NCI-H128 (cell line): ENCODE data around the gene CRABP1.
A peak's percentile ranks its signal among the peaks of the same experiment; 100 is the strongest.

Experiments used
- DNase-seq: peaks from one replicate; lab custom pipeline; 2025; ENCODE audit not compliant: unreplicated experiment; lab: John Stamatoyannopoulos, UW

CRABP1 gene

DNA sequence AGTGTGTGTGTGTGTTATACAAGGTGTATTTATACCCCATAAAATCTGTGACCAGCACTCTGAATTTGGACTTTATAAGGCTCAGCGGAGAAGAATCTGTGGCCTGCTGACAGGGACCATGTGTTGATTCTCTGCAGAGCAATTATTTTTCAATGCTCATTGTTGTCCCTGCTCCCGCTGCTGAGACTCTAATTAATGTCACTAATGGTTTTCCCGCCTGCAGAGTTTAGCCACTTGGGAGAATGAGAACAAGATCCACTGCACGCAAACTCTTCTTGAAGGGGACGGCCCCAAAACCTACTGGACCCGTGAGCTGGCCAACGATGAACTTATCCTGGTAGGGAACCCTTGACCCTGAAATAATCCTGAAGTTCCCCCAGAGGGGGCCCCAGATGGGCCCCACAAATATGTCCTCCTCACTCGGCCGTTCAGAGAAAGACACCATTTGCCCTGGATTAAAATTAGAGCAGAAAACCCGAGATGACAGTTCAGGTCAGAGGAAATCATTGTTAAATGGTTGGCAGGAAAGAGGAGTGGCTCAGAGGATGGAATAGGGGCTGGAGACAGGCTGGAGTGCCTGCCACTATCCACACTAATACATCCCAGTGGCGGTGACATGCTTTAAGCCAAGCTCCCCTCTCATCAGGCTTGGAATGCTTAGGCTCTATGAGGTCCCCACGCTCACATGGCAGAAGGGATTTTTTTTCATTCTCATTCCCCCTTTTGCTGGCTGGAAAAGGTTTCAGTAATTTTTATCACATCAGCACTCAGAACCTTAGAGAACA lies 3.3 kb downstream of the CRABP1 start:
- DNase-seq = no peak

DNA sequence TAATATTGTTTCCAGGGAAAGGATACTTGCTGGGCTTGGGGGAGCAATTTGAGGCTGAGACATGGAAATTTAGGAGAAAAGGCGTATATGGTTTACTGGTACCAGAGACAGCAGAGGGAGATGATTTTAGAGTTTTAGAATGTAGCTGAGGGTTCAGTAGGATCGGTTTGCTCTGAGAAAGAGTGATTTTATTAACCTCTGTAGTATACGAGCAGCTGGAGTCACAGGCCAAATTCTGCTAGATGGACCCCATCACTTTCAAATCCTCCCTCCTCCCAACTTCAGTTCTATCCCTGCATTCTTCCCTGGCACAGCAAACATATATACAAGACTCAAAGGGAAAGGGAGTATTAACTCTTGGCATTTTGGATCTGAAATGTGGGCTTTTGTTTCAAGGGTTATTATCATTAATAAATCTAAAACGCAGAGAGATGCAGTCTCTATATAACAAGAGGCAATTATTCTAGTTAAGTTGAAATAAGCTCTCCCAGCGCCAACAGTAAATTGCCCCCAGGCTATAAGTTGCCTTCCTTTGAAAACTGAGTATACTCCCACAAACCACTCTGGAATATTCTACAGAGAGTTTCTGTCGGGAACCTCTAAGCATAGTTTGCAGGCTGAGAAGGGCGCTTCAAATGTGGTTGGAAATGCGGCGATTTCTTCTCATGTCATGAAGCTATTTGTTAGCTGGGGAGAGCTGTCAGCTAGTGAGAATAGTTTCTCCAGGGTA lies 5.4 kb downstream of the CRABP1 start:
- no peak for DNase-seq

DNA sequence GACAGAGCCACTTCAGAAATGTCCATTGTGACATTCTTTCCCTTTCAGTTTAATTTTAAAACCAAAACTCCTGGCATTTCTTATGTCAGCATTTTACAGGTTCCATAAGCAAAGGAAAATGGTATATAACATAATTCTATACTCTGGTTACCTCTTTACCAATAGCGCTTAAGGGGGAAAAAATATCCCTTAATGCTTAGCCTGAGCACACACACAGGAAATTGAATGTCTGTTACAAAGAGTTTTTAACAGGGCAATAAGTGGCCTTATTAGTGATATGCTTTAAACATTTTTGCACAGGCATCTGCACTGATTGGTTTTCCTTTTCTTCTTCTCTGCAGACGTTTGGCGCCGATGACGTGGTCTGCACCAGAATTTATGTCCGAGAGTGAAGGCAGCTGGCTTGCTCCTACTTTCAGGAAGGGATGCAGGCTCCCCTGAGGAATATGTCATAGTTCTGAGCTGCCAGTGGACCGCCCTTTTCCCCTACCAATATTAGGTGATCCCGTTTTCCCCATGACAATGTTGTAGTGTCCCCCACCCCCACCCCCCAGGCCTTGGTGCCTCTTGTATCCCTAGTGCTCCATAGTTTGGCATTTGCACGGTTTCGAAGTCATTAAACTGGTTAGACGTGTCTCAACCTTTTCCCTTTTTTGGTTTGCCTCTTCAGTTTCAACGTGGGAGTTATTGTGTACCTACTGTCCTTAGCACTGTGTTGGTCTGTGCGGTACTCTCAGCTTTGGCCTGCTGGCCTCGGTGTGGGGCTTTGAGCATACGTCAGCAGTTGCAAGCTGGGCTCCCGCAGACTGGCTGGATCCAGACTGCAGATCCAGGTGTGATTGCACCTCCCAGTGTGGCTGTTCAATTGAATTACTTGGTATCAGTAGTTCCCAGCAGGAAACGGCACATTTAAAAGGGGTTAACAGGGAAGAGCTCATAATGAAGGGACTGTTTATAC lies 7.7 kb downstream of the CRABP1 start:
- no peak for DNase-seq

DNA sequence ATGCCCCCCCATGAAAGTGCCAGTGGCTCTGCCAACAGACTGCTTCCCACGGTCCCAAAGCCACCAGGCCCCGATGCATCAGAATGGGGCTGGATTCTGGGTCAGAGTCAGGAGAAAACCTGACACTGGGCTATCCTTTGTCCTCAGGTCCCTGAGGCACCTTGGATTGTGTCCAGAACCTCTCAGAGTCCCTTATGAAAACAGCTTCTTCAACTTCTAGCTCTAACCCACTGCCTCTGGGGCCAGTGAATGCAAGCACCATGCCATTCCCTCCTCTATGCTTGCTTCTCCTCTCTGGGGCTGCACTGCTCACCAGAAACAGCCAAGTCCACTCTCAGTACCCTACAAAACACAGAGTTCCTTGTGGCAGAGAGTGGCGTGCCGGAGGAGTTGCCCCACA lies 9.9 kb downstream of the CRABP1 start:
- DNase-seq = no peak

DNA sequence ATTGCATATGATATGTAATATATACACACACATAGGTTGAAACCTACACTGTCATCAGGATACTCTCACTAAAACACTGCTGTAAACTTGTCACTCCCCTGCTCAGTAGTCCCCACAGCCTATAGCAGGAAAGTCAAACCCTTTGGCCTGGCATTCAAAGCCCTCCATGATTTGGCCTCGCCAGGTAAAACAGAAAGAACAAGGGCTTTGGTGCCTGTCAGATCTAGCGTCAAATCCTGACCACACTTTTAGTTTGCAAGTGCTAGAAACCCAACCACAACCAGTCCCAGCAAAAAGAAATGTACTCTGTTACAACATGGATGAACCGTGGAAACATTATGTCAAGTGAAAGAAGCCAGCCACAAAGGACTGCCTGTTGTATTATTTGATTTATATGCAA lies 11.4 kb downstream of the CRABP1 start:
- DNase-seq = no peak

DNA sequence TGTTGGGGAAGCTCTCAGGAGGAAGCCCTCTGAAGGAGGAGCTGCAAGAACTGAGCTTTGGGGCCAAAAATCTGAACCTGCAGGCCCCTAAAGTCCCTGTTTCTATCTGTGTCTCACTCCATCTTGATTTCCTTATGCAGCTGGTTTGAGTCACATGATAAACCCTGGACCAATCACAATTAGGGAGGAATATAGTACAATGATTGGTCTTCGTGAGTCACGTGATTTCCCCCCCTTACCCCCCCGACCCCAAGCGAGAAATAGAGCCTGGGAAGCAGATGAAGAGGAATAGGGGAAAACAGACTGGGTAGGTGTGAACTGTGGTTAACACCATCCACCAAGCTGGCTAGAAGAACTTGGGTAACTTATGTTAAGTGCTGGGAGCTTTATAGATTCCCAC lies 12.9 kb downstream of the CRABP1 start:
- DNase-seq = no peak

DNA sequence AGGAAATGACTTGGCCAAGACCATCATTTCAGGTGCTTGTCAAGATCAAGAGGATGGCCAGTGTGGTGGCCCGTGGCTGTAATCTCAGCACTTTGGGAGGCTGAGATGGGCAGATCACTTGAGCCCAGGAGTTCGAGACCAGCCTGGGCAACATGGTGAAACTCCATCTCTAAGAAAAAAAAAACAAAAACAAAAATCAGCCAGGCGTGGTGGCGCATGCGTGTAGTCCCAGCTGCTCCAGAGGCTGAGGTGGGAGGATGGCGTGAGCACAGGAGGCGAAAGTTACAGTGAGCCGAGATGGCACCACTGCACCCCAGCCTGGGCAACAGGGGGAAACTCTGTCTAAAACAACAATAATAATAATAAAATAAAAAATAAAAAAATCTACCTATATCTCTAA lies 15.0 kb downstream of the CRABP1 start:
- no peak for DNase-seq

DNA sequence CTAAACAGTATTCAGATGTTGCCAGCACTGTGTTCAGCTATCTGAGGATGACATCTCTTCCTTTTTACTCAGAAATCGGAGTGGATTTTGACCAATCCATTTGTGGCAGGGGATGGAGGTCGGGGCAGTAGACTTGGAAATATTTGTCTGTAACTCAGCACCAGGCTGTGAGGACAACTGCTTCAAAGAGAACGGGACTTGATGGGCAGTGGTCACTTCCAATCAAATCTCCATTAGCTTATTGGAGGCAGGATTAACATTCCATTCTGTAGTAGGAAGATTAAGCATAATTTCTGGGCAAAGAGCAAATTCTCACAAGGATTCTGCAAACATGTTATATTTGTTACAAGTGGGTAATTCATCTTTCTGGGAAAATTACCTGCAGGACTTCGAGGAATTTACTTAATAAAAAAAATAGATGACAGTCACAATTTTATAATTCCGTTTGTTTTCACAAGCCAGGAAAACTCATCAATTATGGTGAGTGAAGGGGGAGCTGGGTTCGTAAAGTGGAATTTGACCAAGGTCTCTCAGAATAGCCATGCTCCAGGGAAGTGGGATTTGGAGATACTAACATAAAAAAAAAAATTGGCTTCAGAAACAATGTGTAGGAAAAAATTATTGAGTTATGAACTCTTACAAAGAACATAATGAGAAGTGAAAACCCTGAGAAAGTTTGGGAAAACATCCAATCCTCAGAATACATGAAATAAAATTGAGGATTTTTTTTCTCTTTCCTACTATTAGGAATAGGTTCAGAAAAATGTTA lies 18.1 kb downstream of the CRABP1 start:
- no peak for DNase-seq

DNA sequence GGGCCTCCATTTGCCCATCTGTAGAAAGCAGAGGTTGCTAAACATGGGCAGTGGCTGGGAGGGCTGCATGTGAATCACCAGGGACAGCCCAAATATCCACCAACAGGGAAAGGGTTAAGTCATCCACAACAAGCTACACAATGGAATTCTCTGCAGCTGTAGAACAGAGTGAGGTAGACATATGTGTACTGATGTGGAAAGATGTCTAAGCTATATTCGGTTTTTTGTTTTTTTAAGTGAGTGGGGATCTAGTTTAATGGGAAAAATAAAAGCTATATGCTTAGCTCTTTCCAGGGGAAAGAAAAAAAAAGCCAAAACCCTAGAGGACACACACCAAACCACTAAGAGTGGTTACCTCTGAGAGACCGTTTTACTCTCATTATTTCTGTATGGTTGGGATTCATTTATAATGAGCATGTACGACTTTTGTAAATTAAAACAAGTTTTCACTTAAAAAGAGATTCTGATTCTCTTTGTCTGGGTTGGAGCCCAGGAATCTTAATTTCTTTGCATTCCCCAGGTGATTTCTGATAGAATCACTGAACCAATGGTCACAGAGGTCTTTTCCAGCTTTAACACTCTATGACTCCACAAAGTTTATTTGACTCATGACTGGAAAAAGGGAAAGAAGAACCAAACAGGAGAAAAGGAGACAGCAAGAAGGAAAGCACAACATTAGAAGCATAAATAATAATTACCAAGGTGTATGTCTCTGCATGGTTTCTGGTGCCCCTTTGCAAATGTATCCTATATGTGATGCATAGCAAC lies 19.1 kb downstream of the CRABP1 start:
- DNase-seq = no peak

DNA sequence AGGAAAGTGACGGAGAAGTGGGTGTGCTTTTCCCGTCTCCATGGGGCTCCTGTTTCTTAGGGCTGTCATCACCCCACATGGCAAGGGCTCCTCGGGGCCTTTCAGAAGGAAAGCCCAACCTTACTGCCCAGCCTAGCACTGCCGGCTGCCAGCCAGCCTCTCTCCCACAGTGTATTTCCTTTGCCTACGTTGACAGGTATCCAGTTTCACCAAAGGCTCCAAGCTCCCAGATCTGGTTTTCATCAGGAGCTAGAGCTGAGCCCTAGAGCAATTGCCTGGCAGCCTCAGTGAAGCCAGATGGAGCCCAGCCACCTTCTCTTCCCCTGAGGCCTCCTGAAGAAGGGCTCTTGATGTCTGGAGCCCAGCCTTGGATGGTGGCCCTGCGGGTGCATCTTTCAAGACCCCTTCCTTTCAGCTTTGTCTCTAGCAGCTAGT lies 20.2 kb downstream of the CRABP1 start:
- DNase-seq = peak; percentile 3

DNA sequence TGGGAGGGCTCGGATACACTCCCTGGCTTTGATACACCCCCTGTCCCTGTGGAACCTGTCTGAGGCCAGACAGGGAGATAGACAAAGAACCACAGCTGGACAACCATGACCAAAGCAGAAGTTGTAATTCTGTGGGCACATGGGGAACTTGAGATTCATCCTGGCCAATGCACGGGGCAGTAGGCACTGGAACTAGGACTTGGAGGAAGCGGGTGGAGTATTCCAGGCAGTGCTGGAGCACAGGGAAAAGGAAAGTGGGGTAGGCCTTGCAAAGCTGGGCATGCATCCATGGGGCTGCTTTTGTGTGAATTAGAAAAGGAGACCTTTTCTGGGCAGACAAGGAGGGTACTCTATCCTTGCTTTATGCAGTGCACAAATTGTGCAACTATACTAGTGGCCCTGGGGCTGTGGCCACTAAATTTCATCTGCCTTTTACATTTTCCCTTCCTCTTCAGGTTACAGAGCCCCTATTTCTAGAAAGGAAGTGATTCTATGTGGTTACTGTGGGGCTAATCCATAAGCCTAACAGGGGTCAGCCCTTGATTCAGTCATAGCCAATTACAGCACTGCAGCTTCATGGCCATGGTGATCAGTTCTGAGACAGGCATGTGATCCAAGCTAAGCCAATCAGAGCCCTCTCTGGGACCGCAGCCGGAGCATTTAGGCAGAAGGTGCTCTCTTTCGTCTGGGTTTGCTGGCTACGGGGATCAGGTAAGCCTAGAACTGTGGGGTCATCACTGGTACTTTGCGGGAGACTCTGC lies 21.0 kb downstream of the CRABP1 start:
- DNase-seq = no peak

DNA sequence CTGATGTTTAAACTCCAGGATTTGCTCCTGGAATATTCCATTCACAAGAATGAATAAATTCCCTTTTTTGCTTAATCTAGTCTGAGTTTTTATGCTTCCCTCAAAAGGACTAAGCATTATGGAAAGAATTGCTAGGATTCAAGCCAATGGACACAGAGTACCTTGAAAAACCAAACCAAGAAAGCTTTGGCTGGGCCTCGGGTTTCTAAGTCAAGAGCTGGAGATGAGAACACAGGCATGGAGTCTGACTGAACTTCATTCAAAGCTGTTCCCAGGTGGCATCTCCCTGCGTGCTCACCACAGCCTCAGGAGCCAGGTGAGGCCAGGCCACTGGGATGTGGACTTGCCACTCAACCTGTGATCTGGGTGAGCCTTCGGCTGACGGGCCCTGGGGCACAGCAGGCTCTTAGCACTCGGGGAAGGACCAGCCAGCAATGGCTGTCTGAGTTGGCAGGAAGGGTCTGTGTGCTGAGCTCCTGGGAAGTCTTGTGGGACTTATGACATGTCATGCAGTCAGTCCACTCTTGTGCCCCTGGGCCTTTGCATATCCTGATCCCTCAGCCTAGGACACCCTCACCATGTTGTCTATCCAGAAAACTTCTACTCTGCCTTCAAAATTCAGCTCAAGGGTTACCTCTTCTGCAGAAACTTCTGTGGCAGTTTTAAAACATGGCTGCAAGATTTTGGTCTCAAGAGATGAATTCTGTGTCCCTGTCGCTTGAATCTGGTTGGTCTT lies 21.8 kb downstream of the CRABP1 start:
- no peak for DNase-seq

DNA sequence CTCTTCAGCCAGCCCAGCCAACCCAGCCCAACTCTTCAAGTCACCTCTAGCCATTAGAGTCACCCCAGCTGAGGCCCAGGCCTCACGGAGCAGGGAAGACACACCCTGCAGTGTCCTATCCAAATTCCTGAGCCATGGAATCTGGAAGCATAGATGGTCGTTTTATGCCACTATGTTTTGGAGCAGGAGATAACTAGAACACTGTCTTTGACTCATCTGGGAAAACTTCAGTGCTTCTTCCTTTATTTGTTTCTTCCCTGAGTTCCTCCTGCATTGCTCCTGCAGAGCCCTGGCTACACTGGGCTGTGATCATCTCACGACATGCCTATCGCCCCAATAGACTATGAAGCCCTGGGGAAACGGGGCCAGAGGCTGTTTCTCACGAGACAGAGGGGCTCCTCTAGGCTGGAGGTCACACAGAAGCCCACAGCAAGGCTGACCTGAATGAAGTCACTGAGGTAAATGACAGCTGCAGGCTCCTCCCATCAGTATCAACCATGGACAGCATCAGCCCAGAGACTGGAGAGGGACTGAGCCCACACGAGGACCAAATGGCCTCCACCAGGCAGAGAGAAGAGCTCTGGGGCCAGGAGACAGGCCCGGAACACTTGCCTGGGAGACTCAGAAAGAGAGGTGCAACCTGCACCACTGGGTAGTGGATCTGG lies 22.7 kb downstream of the CRABP1 start:
- no peak for DNase-seq

DNA sequence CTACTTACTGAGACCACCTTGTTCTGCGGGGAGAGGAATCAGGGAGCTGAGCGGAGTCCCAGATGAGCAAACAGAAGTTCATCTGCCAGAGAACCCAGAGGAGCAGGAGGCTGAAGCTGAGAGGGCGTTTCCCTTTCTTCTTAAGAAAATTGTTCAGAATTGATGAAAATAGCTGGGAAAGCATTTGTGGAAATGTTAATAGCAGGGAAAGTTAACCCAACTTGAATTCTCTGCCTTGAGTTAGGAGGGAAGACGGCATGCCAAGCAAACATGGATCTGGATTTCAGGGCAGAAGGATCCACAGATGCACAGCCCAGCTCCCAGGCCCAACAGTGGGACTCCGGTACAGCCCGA lies 23.2 kb downstream of the CRABP1 start:
- DNase-seq = no peak

DNA sequence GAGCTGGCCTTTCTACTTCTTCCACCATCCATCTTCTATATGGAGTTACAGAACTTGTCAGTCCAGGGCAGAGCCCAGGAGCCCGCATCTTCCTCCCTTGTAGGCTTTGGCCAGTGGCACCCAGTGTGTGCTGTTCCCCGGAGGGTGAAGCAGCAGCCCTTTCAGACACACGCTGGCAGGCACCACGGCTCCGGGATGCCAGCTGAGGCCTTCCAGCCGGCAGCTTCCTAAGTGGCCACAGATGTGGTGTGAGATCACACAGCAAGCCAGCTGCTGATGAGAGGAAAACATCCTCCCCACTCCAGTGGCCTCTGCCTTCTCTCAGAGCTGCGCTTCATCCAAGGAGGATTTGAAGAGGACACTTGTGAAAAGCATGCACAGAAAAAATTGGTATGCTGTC lies 24.1 kb downstream of the CRABP1 start:
- DNase-seq = no peak

DNA sequence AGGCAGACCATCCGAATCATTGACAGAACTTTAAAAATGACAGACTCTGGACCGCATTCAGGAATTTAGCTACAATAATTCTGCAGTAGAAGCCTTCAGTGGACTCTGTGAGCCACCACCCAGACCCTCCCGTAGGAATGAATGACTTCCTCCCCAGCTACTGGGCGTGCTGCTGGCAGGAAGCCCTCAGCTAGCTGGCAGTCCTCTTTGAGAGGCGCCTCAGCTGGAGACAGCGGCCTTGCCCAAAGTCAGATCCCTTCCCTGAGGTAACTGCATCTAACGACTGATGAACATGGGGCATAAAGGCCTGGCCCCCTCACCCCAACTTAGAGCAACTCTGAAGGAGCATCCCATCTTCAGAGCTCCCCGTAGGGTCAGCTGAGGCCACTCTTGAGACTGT lies 25.8 kb downstream of the CRABP1 start:
- no peak for DNase-seq

DNA sequence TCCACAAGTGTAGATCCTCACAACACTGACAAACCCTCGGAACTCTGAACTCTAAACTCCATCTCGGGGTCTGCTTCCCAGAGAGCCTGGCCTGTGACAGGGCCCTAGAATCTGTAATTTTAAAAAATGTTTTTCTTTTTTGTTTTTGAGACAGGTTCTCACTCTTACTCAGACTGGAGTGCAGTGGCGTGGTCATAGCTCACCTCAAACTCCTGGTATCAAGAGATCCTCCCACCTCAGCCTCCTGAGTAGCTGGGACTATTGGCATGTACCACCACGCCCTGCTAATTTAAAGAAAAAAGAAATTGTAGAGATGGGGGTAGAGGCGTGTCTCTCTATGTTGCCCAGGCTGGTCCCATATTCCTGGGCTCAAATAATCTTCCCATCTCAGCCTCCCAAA lies 26.2 kb downstream of the CRABP1 start:
- DNase-seq = no peak

DNA sequence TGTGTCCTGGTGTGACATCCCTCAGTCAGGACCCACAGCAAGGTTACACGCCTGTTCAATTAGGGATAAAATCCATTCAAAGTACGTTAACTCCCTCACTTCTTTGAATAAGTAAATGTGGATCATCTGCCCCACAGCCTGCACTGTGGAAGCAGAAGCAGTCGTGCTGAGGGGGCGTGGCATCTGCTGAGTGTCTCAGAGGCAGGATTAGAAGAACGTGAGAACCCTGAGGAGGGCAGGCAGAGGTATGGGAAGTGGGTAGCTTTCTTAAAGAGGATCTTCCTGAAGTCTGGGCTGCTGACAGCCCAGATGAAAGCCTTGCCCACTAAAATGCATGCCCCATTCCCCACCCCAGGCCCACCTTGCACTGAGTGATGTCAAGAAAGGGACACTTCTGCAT lies 28.5 kb downstream of the CRABP1 start:
- no peak for DNase-seq
